Fibroblast of lung (primary cell): ENCODE measurements around the gene CAMSAP2. TPM values are rescaled to one million over a fixed set of nuclear protein-coding genes. Genes with fewer than 3 reads are reported as not detected.

Source experiments
- DNase-seq, 2 donors: peaks; one replicate each; pipeline versions ENCODE4 v3.0.0 to v3.0.0-alpha.2; 2010; ENCODE audit warnings: low read depth in 2 of 2
- H2AFZ ChIP-seq: 2 replicates; pipeline ENCODE4 v1.5.1; 2012; ENCODE audit warnings: low read length, control low read depth, inconsistent platforms
- H3K27ac ChIP-seq: 2 replicates; pipeline ENCODE4 v1.5.1; 2011; ENCODE audit warnings: low read length, control low read depth; ENCODE audit not compliant: insufficient read depth
- H3K27me3 ChIP-seq: 2 replicates; pipeline ENCODE4 v1.5.1; 2011; ENCODE audit warnings: mild to moderate bottlenecking, low read length; ENCODE audit not compliant: control insufficient read depth, insufficient read depth
- H3K36me3 ChIP-seq: 2 replicates; pipeline ENCODE4 v1.5.1; 2011; ENCODE audit warnings: low read length; ENCODE audit not compliant: control insufficient read depth, insufficient read depth
- H3K4me1 ChIP-seq: 2 replicates; pipeline ENCODE4 v1.5.1; 2011; ENCODE audit warnings: low read length; ENCODE audit not compliant: control insufficient read depth, insufficient read depth; ENCODE audit errors: extremely low read depth
- H3K4me2 ChIP-seq: 2 replicates; pipeline ENCODE4 v1.5.1; 2011; ENCODE audit warnings: low read length, control low read depth; ENCODE audit not compliant: insufficient read depth; ENCODE audit errors: extremely low read depth
- H3K4me3 ChIP-seq, 4 experiments: fragments of 200-600 bp in 1 of 4; sonication (generic) in 1 of 4; replicated peaks in 1 of 4; 2 replicates each; pipeline ENCODE4 v1.5.1; 2011 to 2016; ENCODE audit warnings: low read length in 4 of 4, low read depth in 3 of 4, mild to moderate bottlenecking in 3 of 4, control low read depth in 2 of 4, inconsistent platforms in 1 of 4, mixed read lengths in 1 of 4; ENCODE audit not compliant: insufficient read depth in 1 of 4; ENCODE audit errors: control extremely low read depth in 1 of 4
- H3K79me2 ChIP-seq: 2 replicates; pipeline ENCODE4 v1.5.1; 2012; ENCODE audit warnings: mild to moderate bottlenecking, low read length, inconsistent platforms; ENCODE audit not compliant: control insufficient read depth, insufficient read depth
- H3K9ac ChIP-seq: 2 replicates; pipeline ENCODE4 v1.5.1; 2011; ENCODE audit warnings: mild to moderate bottlenecking, low read length, control low read depth; ENCODE audit not compliant: insufficient read depth
- H3K9me3 ChIP-seq: 2 replicates; pipeline ENCODE4 v1.5.1; 2012; ENCODE audit warnings: low read depth, low read length; ENCODE audit not compliant: control insufficient read depth, insufficient read depth
- H4K20me1 ChIP-seq: 2 replicates; pipeline ENCODE4 v1.5.1; 2011; ENCODE audit warnings: low read length; ENCODE audit not compliant: control insufficient read depth, insufficient read depth; ENCODE audit errors: extremely low read depth
- CTCF ChIP-seq, 2 donors: IDR thresholded peaks in 1 of 2; conservative IDR thresholded peaks in 1 of 2; 1 replicate in 1 of 2; 2 replicates in 1 of 2; pipeline ENCODE4 v1.5.1; 2011 to 2012; ENCODE audit warnings: low read length in 2 of 2, control low read depth in 1 of 2, inconsistent platforms in 1 of 2, low read depth in 1 of 2, mild to moderate bottlenecking in 1 of 2
- EZH2 ChIP-seq: IDR thresholded peaks from 2 replicates; pipeline ENCODE4 v1.5.1; 2012; ENCODE audit warnings: low read length, control low read depth, mild to moderate bottlenecking; ENCODE audit errors: missing control alignments
- polyA plus RNA-seq, 2 donors: library from polyadenylated mRNA; depleted of rRNA in 1 of 2; stranded (reverse) in 1 of 2; unstranded in 1 of 2; fragments of >200 nt; gene quantifications; 2 replicates each; pipeline ENCODE4 v1.2.1, GENCODE V29; 2011 to 2012; ENCODE audit warnings: missing spikeins in 1 of 2
- total RNA-seq: library from RNA; depleted of rRNA; stranded (reverse); fragments of >200 nt; gene quantifications from 2 replicates; pipeline ENCODE4 v1.2.1, GENCODE V29; 2014

CAMSAP2 gene
- total and polyA plus RNA-seq, 2 donors (not counting 1 experiment from before 2014, with no cell fraction given) = 22.3 to 32.5 TPM

GRCh38 chr1:200886594-200886993, 147.9 kb downstream of the CAMSAP2 start:
- no peak overlapping the region for H2AFZ ChIP-seq
- no peak overlapping the region for H3K9ac ChIP-seq
- DNase-seq = no peak
- H3K27me3 ChIP-seq = peaks cover 4% of the 10 kb centered on the region
- H3K4me3 ChIP-seq = no peak overlapping the region
- no peak overlapping the region for H3K4me2 ChIP-seq
- no peaks in the 10 kb centered on the region for H3K9me3 ChIP-seq
- H4K20me1 ChIP-seq = no peaks in the 10 kb centered on the region
- H3K27ac ChIP-seq = no peak overlapping the region
- H3K36me3 ChIP-seq = no peaks in the 10 kb centered on the region
- no peaks in the 10 kb centered on the region for H3K4me1 ChIP-seq
- no peak for TF ChIP-seq CTCF (conservative IDR thresholded peaks at IDR 0.05 in 1 of 2, IDR thresholded peaks at IDR 0.05 in 1 of 2; ENCODE audit: low read depth in 1 of 2, low read length in 2 of 2)
- TF ChIP-seq EZH2 = no peak
- H3K79me2 ChIP-seq = no peaks in the 10 kb centered on the region

GRCh38 chr1:200887036-200887435, 148.3 kb downstream of the CAMSAP2 start:
- Histone ChIP-seq H3K4me1 (no peaks in the 10 kb centered on the region), H3K27me3 (peaks cover 8% of the 10 kb centered on the region), H2AFZ (no peak overlapping the region), H3K9ac (no peak overlapping the region), H4K20me1 (no peaks in the 10 kb centered on the region), H3K4me2 (no peak overlapping the region), H3K9me3 (no peaks in the 10 kb centered on the region), H3K36me3 (no peaks in the 10 kb centered on the region), H3K79me2 (no peaks in the 10 kb centered on the region), H3K4me3 (no peak overlapping the region), H3K27ac (no peak overlapping the region)
- no peak for DNase-seq
- TF ChIP-seq EZH2 = no peak

GRCh38 chr1:200887772-200888348, 149.2 kb downstream of the CAMSAP2 start:
- no peak overlapping the region for H2AFZ ChIP-seq
- no peak overlapping the region for H3K27ac ChIP-seq
- no peak overlapping the region for H3K9ac ChIP-seq
- H3K4me2 ChIP-seq = no peak overlapping the region
- H3K36me3 ChIP-seq = no peaks in the 10 kb centered on the region
- no peaks in the 10 kb centered on the region for H4K20me1 ChIP-seq
- H3K79me2 ChIP-seq = no peaks in the 10 kb centered on the region
- H3K9me3 ChIP-seq = no peaks in the 10 kb centered on the region
- peaks cover 16% of the 10 kb centered on the region for H3K27me3 ChIP-seq
- no peaks in the 10 kb centered on the region for H3K4me1 ChIP-seq
- DNase-seq = no peak
- H3K4me3 ChIP-seq = no peak overlapping the region
- no peak for TF ChIP-seq CTCF (conservative IDR thresholded peaks at IDR 0.05 in 1 of 2, IDR thresholded peaks at IDR 0.05 in 1 of 2; ENCODE audit: low read depth in 1 of 2, low read length in 2 of 2)
- TF ChIP-seq EZH2 = no peak
